Measurements from ENCODE around the gene DIO3.

Gene DIO3

DNA sequence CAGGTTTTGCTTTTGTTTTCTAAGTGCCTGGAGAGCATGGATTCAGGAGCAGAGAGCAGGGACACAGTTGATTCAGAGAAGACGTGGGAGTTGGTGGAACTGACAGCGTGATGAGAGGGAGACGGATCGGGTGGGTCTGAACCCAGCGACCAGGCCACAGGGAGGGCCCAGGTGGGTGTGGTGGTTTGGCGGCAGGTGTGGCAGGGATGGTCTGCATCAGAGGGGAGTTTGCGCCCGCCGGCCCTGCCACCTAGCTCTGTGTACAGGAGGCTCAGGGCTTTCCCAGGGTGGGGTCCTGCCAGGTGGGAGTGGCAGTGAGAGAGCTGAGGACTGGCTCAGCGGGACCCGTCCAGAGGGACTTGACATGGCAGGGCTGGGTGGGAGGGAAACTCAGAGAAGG lies 33.3 kb upstream of the DIO3 start:
- FAIRE-seq (no peak), DNase-seq (ENCODE audit: insufficient read length) (no peak)
- no peak for TF ChIP-seq TAF1 (IDR thresholded peaks at IDR 0.05; ENCODE audit: borderline replicate concordance, low read depth, low read length)
- no peak for TF ChIP-seq POLR2AphosphoS5 (IDR thresholded peaks at IDR 0.05; ENCODE audit: low read depth, low read length)
- TF ChIP-seq POLR2A (IDR thresholded peaks at IDR 0.05; ENCODE audit: low read depth, low read length), result no peak

- no peak for DNase-seq (ENCODE audit: insufficient read length)
- no peak for FAIRE-seq
- no peak for TF ChIP-seq POLR2AphosphoS5 (IDR thresholded peaks at IDR 0.05; ENCODE audit: low read depth, low read length)
- no peak for TF ChIP-seq TAF1 (IDR thresholded peaks at IDR 0.05; ENCODE audit: borderline replicate concordance, low read depth, low read length)
- no peak for TF ChIP-seq POLR2A (IDR thresholded peaks at IDR 0.05; ENCODE audit: low read depth, low read length)
Observed at GRCh38 chr14:101529079-101529478, 32.2 kb upstream of the DIO3 start.

- TF ChIP-seq POLR2A (IDR thresholded peaks at IDR 0.05; ENCODE audit: low read depth, low read length) (no peak), POLR2AphosphoS5 (IDR thresholded peaks at IDR 0.05; ENCODE audit: low read depth, low read length) (no peak), TAF1 (IDR thresholded peaks at IDR 0.05; ENCODE audit: borderline replicate concordance, low read depth, low read length) (no peak)
- FAIRE-seq (no peak), DNase-seq (ENCODE audit: insufficient read length) (no peak)
Observed at GRCh38 chr14:101534198-101534597, 27.1 kb upstream of the DIO3 start.

- TF ChIP-seq POLR2A (IDR thresholded peaks at IDR 0.05; ENCODE audit: low read depth, low read length) (no peak), POLR2AphosphoS5 (IDR thresholded peaks at IDR 0.05; ENCODE audit: low read depth, low read length) (no peak), TAF1 (IDR thresholded peaks at IDR 0.05; ENCODE audit: borderline replicate concordance, low read depth, low read length) (no peak)
- DNase-seq (ENCODE audit: insufficient read length) (no peak), FAIRE-seq (no peak)
Observed at GRCh38 chr14:101535232-101535631, 26.1 kb upstream of the DIO3 start.

DNA sequence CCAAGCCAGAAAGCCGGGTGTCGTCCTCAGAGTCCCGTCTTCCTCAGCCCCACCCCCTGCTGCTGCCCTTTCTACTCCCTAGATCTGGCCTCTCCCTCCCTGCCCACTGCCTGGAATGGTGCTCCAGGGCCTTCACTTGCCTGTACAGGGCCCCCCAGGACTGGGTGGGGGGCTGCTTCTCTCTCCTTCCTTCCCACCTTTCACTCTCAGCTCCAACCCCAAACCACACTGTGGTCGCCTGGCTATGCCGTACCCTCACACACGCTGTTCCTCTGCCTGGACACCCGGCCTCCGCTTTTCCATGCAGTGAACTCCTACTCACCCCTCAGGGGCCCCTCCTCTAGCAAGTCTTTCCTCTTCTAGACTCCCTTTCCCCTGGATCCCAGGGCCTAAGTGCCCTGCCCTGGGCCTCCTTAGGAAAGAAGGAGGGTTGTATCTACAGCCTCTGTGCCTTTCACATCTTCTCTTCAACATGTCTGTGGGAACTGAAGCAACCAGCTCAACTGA lies 25.5 kb upstream of the DIO3 start:
- FAIRE-seq (no peak), DNase-seq (ENCODE audit: insufficient read length) (no peak)
- TF ChIP-seq TAF1 (IDR thresholded peaks at IDR 0.05; ENCODE audit: borderline replicate concordance, low read depth, low read length), result no peak
- TF ChIP-seq POLR2AphosphoS5 (IDR thresholded peaks at IDR 0.05; ENCODE audit: low read depth, low read length), result no peak
- TF ChIP-seq POLR2A (IDR thresholded peaks at IDR 0.05; ENCODE audit: low read depth, low read length), result no peak

DNA sequence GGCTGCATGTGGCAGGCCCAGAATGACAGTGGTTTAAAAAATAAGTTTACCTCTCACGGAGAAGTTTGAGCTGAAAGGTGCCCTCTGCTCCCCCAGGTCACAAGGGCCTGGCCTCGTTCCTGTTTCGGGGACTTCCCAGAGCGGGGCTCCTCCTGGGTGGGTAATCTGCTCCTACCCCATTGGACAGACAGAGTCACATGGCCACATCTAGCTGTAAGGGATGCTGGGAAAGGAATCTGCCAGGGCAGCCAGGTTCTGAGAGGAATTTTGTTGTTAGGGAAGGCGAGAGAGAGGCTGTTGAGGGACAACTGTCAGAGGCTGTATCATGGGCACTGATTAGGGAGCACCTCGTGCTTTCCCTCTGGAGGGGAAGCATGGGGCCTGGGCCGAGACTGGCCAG lies 24.0 kb upstream of the DIO3 start:
- DNase-seq (ENCODE audit: insufficient read length), result no peak
- FAIRE-seq, result no peak
- TF ChIP-seq POLR2A (IDR thresholded peaks at IDR 0.05; ENCODE audit: low read depth, low read length), result no peak
- no peak for TF ChIP-seq TAF1 (IDR thresholded peaks at IDR 0.05; ENCODE audit: borderline replicate concordance, low read depth, low read length)
- no peak for TF ChIP-seq POLR2AphosphoS5 (IDR thresholded peaks at IDR 0.05; ENCODE audit: low read depth, low read length)

DNA sequence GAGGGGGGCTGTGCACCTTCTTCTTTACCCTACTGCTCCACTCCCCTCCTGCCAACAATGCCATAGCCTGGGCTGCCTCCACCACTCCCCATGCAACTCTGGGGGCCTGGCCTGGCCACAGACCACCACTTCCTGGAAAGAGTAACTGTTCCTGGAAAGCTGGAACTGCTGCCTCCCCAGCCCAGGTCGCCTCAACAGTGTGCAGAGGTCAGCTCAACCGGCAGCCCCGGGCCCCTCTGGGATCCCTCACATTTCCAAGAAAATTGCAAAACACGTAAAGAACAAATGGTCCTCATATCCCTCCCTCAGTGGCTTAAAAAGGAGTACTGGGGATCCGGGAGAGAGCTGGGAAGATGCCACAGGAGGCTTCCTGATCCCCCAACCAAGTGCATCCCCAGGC lies 22.4 kb upstream of the DIO3 start:
- DNase-seq (ENCODE audit: insufficient read length), result no peak
- TF ChIP-seq POLR2AphosphoS5 (IDR thresholded peaks at IDR 0.05; ENCODE audit: low read depth, low read length) (no peak), TAF1 (IDR thresholded peaks at IDR 0.05; ENCODE audit: borderline replicate concordance, low read depth, low read length) (no peak), POLR2A (IDR thresholded peaks at IDR 0.05; ENCODE audit: low read depth, low read length) (no peak)
- FAIRE-seq, result no peak

GRCh38 chr14:101539880-101540279 lies 21.4 kb upstream of the DIO3 start:
- FAIRE-seq (no peak), DNase-seq (ENCODE audit: insufficient read length) (no peak)
- TF ChIP-seq POLR2AphosphoS5 (IDR thresholded peaks at IDR 0.05; ENCODE audit: low read depth, low read length) (no peak), POLR2A (IDR thresholded peaks at IDR 0.05; ENCODE audit: low read depth, low read length) (no peak), TAF1 (IDR thresholded peaks at IDR 0.05; ENCODE audit: borderline replicate concordance, low read depth, low read length) (no peak)

DNA sequence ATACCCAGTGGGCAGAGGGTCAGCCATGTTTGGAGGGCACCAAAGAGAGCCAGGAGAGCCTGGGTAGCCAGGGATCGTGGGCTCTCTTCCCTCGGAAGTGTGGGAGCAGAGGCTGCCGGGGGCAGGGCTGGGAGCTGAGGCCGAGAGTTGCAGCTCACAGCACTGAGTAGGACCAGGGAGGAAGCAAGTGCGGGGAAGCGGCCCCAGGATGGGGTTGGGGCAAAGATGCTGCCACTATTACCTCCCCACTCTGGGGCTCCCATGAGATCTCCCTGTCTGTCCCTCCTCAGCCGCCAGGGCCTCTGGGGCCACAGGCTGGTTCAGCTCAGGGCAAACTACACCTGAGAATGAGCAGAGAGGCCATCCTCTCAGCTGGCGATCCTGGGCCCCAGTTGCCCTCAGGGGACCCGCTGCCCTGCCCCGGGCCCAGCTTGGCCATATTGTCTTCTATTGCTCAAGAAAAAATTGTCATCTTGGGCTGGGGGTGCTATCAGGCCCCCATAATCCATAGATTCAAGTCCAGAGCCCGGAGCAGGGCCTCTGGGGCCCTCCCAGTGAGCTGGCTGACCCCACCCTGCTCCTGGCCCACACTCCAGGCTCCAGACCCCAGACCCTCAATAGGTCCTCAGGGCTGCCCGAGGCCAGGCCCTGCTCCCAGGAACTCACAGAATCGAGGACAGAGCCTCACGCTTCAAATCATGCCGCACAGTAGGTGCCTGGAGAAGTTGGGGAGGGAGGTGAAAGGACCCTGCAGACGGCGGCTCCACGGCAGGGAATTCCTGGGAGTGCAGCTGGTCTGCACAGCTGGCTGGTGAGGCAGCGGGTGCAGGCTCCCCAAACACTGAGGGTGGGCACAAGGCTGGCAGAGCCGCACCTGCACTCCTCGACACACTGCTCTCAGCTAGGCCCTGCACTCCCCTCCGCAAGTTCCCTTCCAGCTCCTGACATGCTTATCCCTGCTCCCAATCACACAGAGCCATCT lies 20.5 kb upstream of the DIO3 start:
- FAIRE-seq, result no peak
- TF ChIP-seq POLR2AphosphoS5 (IDR thresholded peaks at IDR 0.05; ENCODE audit: low read depth, low read length) (no peak), POLR2A (IDR thresholded peaks at IDR 0.05; ENCODE audit: low read depth, low read length) (no peak), TAF1 (IDR thresholded peaks at IDR 0.05; ENCODE audit: borderline replicate concordance, low read depth, low read length) (no peak)
- no peak for DNase-seq (ENCODE audit: insufficient read length)

DNA sequence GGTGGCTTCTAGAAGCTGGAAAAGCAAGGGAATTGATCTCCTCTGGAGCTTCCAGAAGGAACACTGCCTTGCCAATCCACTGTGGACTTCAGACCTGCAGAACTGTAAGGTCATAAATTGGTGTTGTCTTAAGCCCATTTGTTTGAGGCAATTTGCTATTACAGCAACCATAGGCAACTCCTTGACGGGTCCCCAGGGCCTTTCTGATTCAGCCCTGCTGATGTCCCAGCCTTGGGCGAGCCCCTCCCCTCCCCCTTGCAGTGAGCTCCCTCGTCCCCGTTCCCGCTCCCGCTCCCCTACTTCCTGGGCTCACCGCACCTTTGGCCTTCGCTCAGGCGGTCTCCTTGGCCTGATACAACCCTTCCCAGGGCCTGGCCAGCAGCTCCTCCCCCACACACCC lies 18.9 kb upstream of the DIO3 start:
- FAIRE-seq (no peak), DNase-seq (ENCODE audit: insufficient read length) (no peak)
- TF ChIP-seq TAF1 (IDR thresholded peaks at IDR 0.05; ENCODE audit: borderline replicate concordance, low read depth, low read length), result no peak
- no peak for TF ChIP-seq POLR2A (IDR thresholded peaks at IDR 0.05; ENCODE audit: low read depth, low read length)
- no peak for TF ChIP-seq POLR2AphosphoS5 (IDR thresholded peaks at IDR 0.05; ENCODE audit: low read depth, low read length)

GRCh38 chr14:101543814-101544213 lies 17.5 kb upstream of the DIO3 start:
- no peak for DNase-seq (ENCODE audit: insufficient read length)
- FAIRE-seq, result no peak
- TF ChIP-seq POLR2AphosphoS5 (IDR thresholded peaks at IDR 0.05; ENCODE audit: low read depth, low read length), result no peak
- no peak for TF ChIP-seq POLR2A (IDR thresholded peaks at IDR 0.05; ENCODE audit: low read depth, low read length)
- TF ChIP-seq TAF1 (IDR thresholded peaks at IDR 0.05; ENCODE audit: borderline replicate concordance, low read depth, low read length), result no peak

DNA sequence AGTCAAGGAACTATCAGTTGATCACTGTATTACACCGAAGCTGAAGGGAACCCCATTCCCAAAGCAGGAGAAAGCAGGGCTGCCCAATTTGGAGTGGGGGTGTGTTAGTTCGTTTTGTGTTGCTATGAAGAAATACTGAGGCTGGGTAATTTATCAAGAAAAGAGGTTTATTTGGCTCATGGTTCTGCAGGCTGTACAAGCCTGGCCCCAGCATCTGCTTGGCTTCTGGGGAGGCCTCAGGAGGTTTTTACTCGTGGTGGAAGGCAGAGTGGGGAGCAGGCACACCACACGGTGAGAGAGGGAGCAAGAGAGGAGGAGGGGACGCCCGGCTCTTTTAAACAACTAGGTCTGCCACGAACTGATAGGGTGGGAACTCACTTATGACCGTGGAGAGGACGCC lies 16.7 kb upstream of the DIO3 start:
- DNase-seq (ENCODE audit: insufficient read length) (no peak), FAIRE-seq (no peak)
- TF ChIP-seq POLR2A (IDR thresholded peaks at IDR 0.05; ENCODE audit: low read depth, low read length), result no peak
- TF ChIP-seq TAF1 (IDR thresholded peaks at IDR 0.05; ENCODE audit: borderline replicate concordance, low read depth, low read length), result no peak
- no peak for TF ChIP-seq POLR2AphosphoS5 (IDR thresholded peaks at IDR 0.05; ENCODE audit: low read depth, low read length)
